Mesothelial cell of epicardium (in vitro differentiated cells): ENCODE results near the gene ACOX1. TPM values are rescaled to one million over a fixed set of nuclear protein-coding genes. Genes with fewer than 3 reads are reported as not detected.
A peak's percentile ranks its signal among the peaks of the same experiment; 100 is the strongest.
"Not testable (repeated sequence)": the region's sequence is repeated elsewhere in the genome, so short reads cannot be mapped to it uniquely, and the experiment has no call there.

Source experiments
- DNase-seq, 2 experiments: peaks; one replicate each; pipeline ENCODE4 v3.0.0; 2021; ENCODE audit warnings: low spot score in 2 of 2; ENCODE audit not compliant: unreplicated experiment in 2 of 2
- H3K27ac Mint-ChIP-seq: 2 replicates; pipeline ENCODE4 v1.8.0; 2021; ENCODE audit warnings: mixed read lengths
- H3K27me3 Mint-ChIP-seq: 2 replicates; pipeline ENCODE4 v1.8.0; 2021; ENCODE audit warnings: low read depth, mixed read lengths
- H3K36me3 Mint-ChIP-seq: 2 replicates; pipeline ENCODE4 v1.8.0; 2021; ENCODE audit warnings: mixed read lengths
- H3K4me1 Mint-ChIP-seq: 2 replicates; pipeline ENCODE4 v1.8.0; 2021; ENCODE audit warnings: mixed read lengths
- H3K4me3 Mint-ChIP-seq: 2 replicates; pipeline ENCODE4 v1.8.0; 2021; ENCODE audit warnings: mild to moderate bottlenecking, moderate library complexity, mixed read lengths
- H3K9me3 Mint-ChIP-seq: 2 replicates; pipeline ENCODE4 v1.8.0; 2021; ENCODE audit warnings: mixed read lengths
- total RNA-seq: library from RNA; stranded (reverse); gene quantifications from 3 replicates; pipeline ENCODE4 v1.2.1, GENCODE V29; 2021
- TF ChIP-seq, protein P1 (sequence below): fragments of 200-600 bp; sonication (generic); IDR thresholded peaks from one replicate; pipeline ENCODE4 v1.5.0; 2021; ENCODE audit warnings: antibody characterized with exemption; ENCODE audit not compliant: unreplicated experiment

ACOX1 gene
- total RNA-seq, 1 donor from 2014 or later, result 57.5 TPM

DNA sequence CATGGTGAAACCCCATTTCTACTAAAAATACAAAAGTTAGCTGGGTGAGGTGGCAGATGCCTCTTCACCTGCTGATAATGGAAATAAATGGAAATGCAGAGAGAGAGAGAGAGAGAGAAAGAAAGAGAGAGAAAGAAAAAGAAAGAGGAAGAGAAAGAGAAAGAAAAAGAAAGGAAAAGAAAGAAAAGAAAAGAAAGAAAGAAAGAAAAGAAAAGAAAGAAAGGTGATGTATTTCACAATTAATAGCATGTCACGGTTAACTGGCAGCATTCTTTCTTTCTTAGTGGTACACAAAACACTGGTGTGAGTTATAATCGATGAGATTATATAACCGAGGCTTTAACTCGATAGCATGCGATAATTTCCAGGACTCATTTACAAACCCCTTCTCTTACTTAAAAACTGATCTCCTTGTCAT lies 3.2 kb downstream of the ACOX1 start:
- no peak for DNase-seq
- peak overlapping the region; percentile 40 for H3K4me3 Mint-ChIP-seq
- peaks cover 30% of the 10 kb centered on the region for H3K36me3 Mint-ChIP-seq
- no peaks in the 10 kb centered on the region for H3K27me3 Mint-ChIP-seq
- H3K27ac Mint-ChIP-seq, result peak overlapping the region; percentile 82
- TF ChIP-seq, protein P1, sequence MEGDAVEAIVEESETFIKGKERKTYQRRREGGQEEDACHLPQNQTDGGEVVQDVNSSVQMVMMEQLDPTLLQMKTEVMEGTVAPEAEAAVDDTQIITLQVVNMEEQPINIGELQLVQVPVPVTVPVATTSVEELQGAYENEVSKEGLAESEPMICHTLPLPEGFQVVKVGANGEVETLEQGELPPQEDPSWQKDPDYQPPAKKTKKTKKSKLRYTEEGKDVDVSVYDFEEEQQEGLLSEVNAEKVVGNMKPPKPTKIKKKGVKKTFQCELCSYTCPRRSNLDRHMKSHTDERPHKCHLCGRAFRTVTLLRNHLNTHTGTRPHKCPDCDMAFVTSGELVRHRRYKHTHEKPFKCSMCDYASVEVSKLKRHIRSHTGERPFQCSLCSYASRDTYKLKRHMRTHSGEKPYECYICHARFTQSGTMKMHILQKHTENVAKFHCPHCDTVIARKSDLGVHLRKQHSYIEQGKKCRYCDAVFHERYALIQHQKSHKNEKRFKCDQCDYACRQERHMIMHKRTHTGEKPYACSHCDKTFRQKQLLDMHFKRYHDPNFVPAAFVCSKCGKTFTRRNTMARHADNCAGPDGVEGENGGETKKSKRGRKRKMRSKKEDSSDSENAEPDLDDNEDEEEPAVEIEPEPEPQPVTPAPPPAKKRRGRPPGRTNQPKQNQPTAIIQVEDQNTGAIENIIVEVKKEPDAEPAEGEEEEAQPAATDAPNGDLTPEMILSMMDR, result no peak
- H3K4me1 Mint-ChIP-seq, result peaks cover 40% of the 10 kb centered on the region
- H3K9me3 Mint-ChIP-seq, result no peaks in the 10 kb centered on the region

DNA sequence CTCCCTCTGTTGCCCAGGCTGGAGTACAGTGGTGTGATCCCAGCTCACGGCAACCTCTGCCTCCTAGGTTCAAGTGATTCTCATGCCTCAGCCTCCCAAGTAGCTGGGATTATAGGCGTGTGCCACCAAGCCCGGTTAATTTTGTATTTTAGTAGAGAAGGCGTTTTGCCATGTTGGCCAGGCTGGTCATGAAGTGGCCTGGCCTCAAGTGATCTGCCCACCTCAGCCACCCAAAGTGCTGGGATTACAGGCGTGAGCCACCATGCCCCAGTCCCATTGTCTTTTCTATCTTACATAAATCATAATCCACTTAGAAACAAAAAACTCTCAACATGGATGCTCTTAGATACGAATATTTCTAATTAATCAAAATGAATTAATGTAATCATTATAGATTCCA lies 3.8 kb downstream of the ACOX1 start:
- not testable (repeated sequence) for H3K27me3 Mint-ChIP-seq, H3K27ac Mint-ChIP-seq, H3K4me3 Mint-ChIP-seq, H3K9me3 Mint-ChIP-seq, DNase-seq
- peaks cover 35% of the 10 kb centered on the region for H3K4me1 Mint-ChIP-seq
- H3K36me3 Mint-ChIP-seq, result peaks cover 33% of the 10 kb centered on the region

DNA sequence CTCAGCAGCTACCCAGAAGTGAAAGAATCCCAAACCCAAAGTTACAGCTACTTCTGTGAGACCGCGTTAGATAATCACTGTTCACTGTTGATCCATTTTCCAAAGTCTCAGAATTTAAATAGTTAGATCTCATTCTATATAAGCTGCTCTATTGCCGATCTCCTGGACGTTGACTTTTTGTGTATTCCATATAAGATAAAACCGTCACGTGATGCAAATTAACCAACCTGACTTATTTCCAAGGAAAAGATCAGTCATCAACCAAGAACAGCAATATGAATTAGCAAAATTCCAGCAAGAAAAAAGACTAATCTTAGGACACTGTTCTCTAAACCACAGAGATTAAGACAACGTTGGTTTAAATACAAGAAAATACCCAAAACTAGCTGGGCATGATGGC lies 8.3 kb downstream of the ACOX1 start:
- no peak overlapping the region for H3K27ac Mint-ChIP-seq
- peaks cover 29% of the 10 kb centered on the region for H3K36me3 Mint-ChIP-seq
- H3K4me1 Mint-ChIP-seq, result peaks cover 3% of the 10 kb centered on the region

DNA sequence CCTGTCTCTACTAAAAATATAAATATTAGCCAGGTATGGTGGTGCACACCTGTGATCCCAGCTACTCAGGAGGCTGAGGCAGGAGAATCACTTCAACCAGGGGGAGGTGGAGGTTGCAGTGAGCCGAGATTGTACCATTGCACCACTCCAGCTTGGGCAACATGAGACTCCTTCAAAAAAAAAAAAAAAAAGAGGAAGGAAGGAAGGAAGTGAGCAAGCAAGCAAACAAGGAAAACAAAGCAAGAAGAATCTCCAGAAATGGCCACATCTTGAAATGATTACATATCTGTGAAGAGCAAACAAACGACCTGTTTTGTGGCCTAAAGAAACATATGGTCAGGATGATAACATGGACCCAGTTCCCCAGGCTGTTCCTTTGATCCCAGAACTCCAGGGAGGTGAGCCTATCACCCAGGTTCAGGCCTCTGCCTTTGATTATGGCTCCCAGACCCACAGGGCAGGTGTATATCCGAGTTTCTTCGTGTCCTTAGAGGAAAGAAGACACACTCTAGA lies 8.9 kb downstream of the ACOX1 start:
- peaks cover 33% of the 10 kb centered on the region for H3K36me3 Mint-ChIP-seq
- H3K9me3 Mint-ChIP-seq, result no peaks in the 10 kb centered on the region
- no peak overlapping the region for H3K27ac Mint-ChIP-seq
- peaks cover 2% of the 10 kb centered on the region for H3K4me1 Mint-ChIP-seq
- TF ChIP-seq, protein P1, result no peak
- H3K4me3 Mint-ChIP-seq, result no peak overlapping the region
- DNase-seq, result no peak
- no peaks in the 10 kb centered on the region for H3K27me3 Mint-ChIP-seq

More for the DNA sequence above, 8.3 kb downstream of the ACOX1 start:
- no peak for DNase-seq
- H3K27me3 Mint-ChIP-seq, result no peaks in the 10 kb centered on the region
- no peaks in the 10 kb centered on the region for H3K9me3 Mint-ChIP-seq
- no peak overlapping the region for H3K4me3 Mint-ChIP-seq
- TF ChIP-seq, protein P1, result no peak

DNA sequence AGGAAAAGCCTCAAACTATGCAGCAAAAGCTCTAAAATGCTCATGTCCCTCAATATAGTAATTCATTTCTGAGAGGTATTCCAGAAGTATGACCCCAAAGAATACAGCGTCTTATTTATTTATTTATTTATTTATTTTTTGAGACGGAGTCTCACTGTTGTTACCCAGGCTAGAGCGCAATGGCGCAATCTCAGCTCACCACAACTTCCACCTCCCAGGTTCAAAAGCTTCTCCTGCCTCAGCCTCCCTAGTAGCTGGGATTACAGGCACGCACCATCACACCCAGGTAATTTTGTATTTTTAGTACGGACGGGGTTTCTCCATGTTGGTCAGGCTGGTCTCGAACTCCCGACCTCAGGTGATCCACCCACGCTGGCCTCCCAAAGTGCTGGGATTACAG lies 9.9 kb downstream of the ACOX1 start:
- not testable (repeated sequence) for H3K27ac Mint-ChIP-seq, H3K9me3 Mint-ChIP-seq, H3K27me3 Mint-ChIP-seq, H3K4me1 Mint-ChIP-seq, DNase-seq, H3K4me3 Mint-ChIP-seq
- H3K36me3 Mint-ChIP-seq, result peaks cover 31% of the 10 kb centered on the region

DNA sequence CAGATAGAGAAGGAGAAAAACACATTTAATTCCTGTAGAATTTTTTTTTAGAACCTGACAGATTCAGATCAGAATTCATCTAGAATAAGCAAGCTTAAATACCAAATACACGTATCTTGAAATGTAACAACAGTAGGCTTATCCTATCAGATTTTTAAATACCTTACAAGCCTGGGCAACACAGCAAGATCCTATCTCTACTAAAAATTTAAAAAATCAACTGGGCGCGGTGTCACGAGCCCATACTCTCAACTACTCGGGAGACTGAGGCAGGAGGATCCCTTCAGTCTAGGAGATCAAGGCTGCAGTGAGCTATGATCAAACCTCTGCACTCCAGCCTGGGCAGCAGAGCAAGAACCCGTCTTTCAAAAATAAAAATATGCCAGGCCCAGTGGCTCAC lies 13.5 kb downstream of the ACOX1 start:
- peaks cover 20% of the 10 kb centered on the region for H3K36me3 Mint-ChIP-seq
- TF ChIP-seq, protein P1, result no peak
- peak overlapping the region; percentile 50 for H3K27ac Mint-ChIP-seq
- no peaks in the 10 kb centered on the region for H3K4me1 Mint-ChIP-seq
- no peaks in the 10 kb centered on the region for H3K9me3 Mint-ChIP-seq
- no peak overlapping the region for H3K4me3 Mint-ChIP-seq
- no peaks in the 10 kb centered on the region for H3K27me3 Mint-ChIP-seq
- no peak for DNase-seq
